HG03558 (cell line): ENCODE measurements around the gene CHAT.

Source experiments
- ATAC-seq: cut with Tn5 transposase; IDR thresholded peaks from one replicate; pipeline ENCODE4 v1.9.1; 2021; ENCODE audit warnings: moderate number of reproducible peaks; ENCODE audit not compliant: unreplicated experiment; ENCODE audit errors: extremely low read depth

The CHAT gene

DNA sequence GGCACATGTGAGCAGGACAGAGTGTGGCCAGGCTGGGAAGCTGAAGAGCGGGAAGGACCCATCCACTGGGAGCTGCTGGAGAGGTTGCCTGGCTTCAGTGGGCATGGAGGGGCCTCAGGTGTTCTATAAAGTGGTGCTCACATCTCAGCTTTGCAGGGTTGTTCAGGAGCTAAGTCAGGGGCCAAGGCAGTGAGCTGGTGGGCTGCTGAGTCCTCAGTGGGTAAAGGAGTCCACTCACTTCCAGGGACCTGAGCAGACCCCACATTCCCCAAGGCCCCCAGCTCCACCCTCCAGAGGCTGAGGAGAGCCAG is 36.8 kb downstream of the CHAT start:
- no peak for ATAC-seq

DNA sequence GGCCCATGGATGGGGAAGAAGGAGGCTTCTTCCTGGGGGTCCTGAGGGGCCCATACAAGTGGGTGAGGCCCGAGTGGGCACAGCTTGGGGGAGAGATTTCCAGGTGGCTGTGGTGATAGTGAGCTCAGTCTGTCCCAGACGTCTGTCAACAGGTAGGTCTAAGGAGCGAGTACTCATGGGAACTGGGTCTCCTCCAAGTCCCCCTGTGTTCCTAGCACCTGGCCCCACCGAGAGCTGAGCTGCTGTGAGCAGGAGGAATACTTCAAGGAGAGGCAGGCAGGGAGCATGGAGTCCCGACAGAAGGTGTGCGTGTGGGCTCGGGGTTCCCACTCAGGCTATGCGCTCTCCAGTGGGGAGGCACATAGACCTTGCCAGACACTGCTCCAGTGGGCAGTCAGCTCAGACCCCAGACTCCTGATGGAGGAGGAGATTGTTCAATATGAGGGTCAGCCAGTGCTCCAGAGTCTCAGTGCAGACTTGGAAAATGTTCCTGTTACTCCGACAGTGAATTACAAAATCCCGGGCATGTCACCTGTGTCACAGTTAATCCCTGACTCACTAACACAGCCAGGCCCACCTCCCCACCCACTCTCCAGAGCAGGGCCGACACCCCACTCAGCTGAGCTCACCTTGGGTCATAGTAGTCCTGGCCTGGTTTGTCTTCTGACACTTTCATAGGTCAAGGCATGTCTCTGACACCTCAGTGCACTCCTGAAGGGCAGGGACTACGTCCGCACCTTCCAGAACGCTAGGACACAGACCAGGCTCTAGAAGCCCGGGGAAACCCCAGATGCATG is 37.4 kb downstream of the CHAT start:
- ATAC-seq = no peak

DNA sequence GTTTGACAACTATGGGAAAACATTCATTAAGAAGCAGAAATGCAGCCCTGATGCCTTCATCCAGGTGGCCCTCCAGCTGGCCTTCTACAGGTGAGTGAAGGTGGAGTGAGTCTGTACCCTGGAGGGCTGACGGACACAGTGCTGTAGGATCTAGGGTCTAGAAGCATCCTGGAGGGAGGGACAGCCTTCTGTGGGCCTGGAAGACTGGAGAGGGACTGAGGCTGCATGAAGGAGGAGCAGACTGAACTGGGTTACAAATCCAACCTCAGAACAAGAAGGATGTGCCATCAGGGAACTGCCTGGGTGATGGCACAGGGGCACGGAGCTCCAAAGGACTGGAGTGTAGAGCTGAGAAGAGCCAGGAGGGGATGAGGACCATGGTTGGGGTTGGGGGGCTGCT is 38.1 kb downstream of the CHAT start:
- ATAC-seq = no peak

DNA sequence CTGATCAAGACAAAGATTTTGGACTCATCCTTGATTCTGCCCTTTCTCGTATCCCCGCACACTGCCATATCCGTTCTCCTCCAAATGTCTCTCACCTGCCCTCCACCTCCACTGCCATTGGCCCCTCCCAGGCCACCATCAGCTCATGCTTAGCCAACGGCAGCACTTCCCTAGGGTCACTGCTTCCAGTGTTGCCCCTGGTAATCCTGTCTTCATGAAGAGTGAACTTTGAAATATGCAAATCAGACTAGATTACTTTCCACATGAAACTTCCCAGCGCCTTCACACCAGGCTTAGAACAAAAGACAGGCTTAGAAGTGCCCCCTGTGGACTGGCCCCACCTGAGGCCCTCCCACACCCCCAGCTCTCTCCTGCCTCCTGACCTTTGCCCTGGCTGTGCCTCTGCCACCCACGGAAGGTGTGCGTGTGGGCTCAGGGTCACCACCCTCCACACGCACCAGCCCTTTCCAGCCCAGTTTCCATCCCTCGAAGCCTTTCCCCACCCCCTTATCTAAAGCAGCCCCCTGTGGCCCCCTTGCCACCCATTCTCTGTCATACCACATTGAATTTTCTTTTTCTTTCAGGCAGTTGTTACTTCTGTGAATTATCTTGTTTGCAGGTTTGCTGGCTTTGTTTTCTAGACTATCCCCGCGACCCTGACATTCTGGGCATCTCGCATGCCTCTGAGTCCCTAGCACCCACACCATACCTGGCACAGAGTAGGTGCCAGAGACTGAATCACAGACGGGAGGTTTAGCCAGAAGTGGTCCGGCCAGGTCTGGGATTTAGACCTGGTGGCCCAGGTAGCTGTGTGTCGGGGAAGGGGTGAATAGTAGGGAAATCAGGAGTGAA is 38.8 kb downstream of the CHAT start:
- no peak for ATAC-seq

DNA sequence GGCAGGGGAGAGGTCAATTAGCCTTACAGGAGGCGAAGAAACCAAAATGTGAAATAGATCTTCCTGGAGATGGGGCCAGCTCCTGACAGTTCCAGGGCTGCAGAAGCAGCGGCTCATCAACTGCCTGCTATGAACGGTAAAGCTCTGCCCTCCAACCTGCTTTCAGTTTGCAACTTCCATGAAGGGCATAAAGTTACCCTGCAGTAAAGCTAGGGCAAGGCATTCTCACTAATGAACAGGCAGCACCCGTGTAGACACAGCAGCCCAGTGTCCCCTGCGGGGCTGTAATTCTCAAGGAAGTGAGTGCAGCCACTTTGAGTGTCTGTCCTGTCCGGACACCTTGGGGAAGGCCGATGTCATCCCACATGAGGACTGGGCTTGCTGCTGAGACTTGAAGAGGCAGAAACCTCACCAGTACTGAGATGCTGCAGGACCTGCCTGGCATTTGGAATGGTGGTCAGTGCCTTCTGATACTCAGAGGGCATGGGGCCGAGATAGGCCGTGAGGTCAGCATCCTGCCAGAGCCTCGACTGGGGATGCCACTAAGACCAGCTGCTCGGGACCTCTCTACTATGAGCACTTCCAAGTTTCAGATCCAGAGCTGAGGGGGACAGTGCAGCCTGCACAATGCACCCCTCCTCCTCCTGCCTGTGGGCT is 39.6 kb downstream of the CHAT start:
- ATAC-seq = no peak

DNA sequence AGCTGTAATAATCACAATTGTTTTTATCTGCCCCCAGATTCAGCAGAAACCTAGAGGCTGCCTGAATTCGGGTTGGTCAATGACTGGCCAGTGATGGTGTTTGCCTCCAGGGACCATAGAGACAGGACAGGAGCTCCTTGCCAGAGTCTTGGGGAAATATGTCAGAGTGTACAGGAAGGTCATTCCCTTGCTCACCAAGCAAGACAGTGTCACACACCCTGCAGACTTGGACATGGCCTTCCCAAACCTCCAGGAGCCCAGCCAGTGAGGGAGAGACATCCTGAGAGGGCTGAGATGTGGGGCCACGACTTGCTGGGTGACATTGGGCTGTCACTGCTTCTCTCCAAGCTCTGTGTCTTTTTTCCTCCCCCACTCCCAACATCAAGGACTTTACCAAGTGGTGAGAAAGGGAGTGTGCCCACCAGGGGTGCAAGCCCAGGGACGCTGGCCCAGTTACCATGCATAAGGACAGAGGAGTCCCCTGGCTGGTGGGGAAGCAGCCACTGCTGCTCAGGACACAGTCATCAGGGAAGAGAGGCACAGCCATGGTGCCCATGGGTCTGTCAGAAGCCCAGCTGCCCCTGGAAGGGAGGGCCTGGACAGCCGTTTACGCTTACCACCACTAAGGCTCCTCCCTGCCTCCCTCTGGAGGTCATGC is 40.3 kb downstream of the CHAT start:
- ATAC-seq = no peak

DNA sequence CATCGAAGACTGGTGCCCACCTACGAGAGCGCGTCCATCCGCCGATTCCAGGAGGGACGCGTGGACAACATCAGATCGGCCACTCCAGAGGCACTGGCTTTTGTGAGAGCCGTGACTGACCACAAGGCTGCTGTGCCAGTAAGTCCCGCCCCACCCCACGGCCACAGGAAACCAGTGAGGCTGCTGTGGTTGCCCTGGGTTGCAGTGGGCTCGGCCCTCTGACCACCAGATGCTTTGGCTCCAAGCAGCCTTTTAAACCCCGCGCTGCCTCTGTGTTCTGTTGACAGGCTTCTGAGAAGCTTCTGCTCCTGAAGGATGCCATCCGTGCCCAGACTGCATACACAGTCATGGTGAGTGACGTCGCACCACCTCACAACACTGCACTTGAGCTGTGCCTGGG is 41.3 kb downstream of the CHAT start:
- ATAC-seq = no peak

DNA sequence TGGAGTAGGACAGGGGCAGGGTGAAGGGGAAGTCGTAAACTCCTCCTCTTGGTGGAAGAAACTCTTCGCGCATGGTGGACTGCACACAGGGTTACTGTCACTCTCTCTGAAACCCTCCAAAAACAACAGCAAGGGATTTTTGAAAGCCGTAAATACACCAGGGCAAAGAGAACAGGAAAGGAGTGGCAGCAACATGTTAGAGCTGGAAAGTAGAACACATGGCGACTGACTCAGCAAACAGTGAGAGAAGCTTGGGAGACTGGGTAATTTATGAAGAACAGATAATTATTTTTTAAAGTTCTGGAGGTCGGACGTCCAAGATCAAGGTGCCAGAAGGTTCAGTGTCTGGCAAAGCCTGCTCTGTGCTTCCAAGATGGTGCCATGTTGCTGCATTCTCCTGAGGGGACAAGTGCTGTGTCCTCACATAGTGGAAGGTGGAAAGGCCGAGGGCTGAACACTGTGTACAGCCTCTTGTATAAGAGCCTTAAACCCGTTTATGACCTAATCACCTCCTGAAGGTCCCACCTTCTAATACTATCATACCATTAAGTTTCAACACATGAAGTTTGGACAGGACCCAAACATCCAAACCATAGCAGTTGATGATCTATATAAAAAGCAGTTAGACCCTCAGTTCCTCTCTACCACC is 43.1 kb downstream of the CHAT start:
- ATAC-seq = no peak

DNA sequence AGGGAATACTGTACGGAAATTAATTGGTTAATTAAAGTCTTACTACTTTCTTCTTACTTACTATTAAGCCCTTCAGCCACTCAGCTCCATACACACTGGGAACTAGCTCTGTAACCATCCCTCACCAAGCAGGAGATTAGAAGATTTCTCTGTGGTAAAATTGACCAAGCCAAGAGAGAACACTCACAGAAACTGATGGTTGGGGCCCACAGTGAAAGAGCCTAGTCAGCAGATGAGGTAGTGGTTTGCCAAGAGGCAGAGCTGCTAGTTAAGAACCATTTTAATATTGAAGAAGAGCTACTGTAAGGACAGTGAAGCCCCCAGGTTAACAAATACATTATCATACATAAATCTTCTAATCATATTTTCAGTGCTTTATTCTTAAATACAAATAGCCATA is 43.8 kb downstream of the CHAT start:
- ATAC-seq = no peak

DNA sequence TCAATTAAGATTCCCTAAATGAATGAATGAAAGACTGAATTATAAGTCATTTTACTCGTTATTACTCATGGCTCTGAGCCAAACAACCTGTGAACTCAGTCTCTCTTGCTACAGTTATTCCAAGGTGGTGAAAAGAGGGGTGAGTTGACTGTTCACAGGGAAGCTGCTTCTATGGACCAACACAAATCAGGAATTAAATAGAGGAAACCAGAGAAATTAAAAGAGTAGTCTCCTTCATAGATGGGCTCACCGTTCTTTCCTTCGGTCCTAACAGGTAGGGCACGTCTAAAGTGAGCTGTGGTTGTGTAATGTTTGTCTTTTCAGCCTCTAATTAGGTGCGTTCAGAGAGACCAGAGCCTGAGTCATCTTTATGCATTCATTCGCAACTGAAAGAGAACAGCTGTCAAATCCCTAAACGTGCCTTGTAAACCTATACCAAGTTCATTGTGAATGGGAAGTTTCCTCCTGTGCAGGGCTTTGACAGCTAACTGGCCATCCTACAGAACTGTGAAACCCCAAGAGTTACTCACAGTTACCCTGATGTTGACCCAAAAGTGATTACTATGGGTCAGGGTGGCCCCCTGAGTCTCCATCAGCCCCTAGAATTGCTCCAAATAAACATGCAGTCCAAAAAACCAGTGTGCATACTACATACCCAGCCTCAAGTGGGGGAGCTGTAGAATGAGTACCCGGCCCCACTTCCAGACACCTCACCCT is 47.5 kb downstream of the CHAT start:
- no peak for ATAC-seq

DNA sequence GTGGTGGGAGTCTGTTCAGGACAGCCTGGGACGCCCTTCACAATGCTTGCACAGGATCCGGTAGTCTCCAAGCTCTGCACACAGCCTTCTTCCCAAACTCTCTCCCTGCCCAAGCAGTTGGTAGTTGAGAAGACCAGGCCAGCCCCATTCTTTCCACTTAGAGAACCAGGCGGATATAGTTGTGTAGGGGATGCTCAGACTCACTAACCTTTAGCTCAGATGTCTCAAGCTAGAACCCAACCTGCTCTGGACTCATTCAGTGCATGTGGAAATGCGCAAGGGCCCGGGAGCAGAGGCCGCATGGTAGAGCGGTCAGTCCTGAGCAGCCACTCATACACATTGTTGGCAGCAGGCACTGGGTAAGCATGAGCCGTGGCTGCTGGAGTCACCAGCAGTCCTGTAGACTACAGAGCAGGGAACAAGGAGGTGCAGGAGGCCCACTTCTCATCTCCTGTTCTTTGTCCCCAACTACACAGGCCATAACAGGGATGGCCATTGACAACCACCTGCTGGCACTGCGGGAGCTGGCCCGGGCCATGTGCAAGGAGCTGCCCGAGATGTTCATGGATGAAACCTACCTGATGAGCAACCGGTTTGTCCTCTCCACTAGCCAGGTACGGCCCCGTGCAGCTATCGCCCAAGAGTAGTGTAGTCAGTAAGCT is 48.5 kb downstream of the CHAT start:
- no peak for ATAC-seq

DNA sequence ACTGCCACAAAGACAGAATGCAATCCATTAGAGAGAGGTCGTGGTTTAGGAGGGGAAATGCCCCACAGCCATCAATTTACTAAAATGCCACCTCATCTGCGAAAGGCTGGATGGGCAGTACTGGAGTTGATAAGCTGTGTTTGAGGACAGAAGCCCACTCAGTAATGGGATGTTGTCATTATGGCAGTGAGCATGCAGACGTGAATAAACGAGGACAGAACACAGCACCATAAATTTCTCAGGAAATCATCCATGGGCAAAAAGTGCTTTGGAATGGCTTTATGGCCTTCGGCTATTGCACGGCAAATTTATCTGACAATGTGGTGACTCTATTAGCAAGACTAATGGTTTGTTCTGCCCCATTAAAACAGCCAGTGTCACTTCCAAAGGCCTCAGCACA is 49.8 kb downstream of the CHAT start:
- no peak for ATAC-seq

DNA sequence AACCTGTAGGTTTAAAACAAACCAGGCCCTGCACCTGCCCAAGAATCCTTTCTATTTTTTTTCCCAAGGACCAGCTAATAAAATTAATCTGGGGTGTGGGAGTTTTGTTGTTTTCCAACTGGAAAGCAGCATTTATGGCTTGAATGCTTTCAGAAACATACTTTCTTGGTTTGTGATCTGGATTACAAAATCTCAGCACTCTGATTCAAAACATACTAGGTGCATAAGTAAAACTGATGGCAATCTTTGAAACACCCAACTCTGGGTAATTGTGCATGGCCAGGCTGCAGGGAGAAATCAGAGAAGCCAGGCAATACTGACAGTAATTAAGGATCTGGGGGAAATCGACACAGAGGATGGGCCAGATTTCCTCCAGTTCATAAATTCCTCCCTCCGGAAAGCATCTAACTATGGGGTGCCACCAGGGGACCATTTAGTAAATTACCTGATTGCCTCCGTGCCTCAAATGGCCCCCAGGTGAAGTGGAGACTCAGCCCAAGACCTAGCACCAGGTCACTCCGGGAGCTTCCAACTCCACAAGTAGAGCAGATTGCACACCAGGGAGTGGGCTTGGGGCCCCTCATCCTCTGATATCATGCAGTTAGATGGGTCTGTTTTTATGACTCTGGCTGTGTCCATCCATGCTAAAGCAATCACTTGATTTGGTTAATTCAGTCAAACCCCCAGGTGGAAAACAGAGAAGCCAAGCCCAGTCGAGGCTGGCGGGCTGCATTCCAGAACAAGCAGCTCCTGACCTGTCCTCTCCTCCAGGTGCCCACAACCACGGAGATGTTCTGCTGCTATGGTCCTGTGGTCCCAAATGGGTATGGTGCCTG is 50.4 kb downstream of the CHAT start:
- ATAC-seq = no peak

DNA sequence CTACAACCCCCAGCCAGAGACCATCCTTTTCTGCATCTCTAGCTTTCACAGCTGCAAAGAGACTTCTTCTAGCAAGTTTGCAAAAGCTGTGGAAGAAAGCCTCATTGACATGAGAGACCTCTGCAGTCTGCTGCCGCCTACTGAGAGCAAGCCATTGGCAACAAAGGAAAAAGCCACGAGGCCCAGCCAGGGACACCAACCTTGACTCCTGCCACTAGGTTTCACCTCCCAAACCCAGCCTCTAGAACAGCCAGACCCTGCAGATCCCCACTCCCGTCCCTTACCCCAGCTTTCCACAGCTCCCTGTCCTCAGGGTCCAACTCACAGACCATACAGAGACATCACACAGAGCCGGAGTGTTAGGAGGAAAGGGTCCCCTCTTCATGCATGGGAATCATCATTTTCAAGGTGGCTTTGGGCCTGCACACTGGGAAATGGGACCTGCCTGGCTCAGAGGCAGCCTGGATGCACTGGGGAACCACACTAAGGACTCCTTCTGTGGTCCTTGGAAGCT is 51.1 kb downstream of the CHAT start:
- no peak for ATAC-seq

DNA sequence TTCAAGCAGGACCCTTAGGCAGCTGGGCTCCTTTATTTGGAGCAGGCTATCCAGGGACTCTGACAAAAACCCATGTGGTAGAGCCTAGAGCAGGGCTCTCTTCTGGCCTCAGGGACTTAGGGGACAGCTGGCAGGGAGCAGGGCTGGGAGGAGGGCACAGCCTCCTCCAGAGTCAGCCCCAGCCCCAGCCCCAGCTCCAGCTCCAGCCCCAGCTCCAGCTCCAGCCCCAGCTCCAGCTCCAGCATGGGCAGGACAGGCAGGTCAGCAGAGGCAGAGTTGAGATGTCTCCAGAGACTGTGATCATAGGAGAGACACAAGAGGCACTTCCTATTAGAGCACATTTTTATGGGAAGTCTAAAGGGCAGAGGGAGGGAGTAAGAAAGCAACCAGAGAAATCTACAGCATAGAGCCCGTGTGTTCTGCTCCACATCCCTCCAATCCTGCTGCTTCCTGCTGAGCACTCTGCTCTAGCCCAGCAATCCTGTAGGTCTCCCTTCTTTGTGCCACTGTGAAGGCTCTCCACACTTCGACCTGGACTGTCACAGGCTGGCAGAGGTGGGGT is 52.3 kb downstream of the CHAT start:
- ATAC-seq = no peak

DNA sequence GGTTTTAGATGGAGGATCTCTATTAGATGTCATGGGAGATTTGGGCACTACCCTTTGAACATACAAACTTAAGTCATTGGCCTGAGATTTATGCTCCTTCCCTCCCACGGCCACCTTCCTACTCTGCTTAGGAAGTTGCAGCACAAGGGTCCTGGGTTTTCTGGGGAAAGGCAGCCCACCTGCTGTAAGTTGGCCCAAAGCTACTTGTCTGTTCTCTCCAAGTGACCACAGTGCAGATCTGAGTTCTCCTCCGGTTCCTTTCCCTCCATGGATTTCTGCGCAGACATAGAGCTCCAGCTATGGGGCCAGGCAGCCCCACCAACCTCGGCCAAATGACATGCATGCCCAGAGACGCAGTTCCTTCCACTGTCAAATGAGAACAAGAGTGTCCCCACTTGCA is 52.8 kb downstream of the CHAT start:
- ATAC-seq = no peak

DNA sequence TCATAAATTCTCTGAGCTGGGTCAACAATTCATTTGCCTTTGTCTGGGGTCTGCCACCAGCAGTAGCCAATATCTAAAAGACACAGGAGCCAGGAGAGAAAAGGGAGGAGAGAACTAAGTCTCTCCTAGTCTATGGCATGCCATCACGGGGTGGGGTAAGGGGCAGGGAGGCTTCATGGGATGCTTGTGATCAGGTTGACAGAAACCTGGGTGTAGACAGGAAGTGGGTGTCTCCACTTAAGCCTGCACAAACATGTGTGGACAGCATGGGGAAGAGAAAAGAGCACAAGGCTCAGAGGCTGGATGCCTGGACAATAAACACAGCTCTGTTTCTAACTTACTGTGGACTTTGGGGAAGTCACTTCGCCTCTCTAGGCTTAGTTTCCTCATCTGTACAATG is 54.2 kb downstream of the CHAT start:
- no peak for ATAC-seq

DNA sequence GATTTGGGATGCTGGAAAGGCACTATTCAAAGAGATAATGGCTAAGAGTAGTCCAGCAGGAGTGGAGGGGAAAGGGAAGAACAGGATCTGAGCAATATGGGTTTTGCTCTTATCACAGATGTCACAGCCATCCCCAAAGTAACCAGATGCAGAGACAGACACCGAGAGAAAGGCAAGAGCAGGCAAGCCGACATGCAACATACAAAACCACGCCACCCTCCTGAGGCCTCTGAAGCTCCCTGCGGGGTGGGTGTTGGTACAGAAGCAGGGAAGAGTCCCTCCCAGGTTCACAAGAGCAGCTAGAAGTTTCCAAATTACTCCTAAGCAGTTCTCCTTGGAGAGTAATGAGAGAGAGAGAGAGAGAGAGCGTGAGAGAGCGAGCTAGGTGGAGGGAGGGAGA is 54.8 kb downstream of the CHAT start:
- ATAC-seq = no peak
